NB4 (cell line): ENCODE data around the gene OTOS.

ENCODE experiments used
- CTCF ChIP-seq: IDR thresholded peaks from one replicate; pipeline ENCODE4 v1.5.1; 2012; ENCODE audit warnings: low read depth, low read length
- MYC ChIP-seq: IDR thresholded peaks from 2 replicates; pipeline ENCODE4 v1.6.1; 2011; ENCODE audit warnings: low read depth, low read length
- POLR2A ChIP-seq: IDR thresholded peaks from 2 replicates; pipeline ENCODE4 v1.6.1; 2011; ENCODE audit warnings: mild to moderate bottlenecking; ENCODE audit not compliant: insufficient read length; ENCODE audit errors: extremely low read depth

DNA sequence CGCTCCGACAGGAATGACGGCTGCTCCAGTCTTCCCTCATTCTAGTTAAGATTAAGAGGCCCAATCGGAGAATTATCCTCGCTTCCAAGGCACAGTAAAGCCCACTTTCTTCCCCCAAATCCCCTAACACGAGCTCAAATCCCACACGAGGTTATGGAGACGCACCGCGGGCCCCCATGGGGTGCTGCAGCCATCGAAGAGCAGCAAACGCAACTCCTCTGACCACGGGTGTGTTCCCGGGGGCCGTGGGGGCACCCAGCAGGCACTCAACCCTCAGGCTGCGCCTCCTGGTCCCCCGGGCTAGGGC lies 4.8 kb downstream of the OTOS start:
- no peak for TF ChIP-seq CTCF
- no peak for TF ChIP-seq POLR2A
- TF ChIP-seq MYC, result no peak
